GM19025 (cell line): ENCODE results near the gene JAM2.
"Not testable (repeated sequence)": the region's sequence is repeated elsewhere in the genome, so short reads cannot be mapped to it uniquely, and the experiment has no call there.

ENCODE experiments used
- ATAC-seq: cut with Tn5 transposase; IDR thresholded peaks from one replicate; pipeline ENCODE4 v1.9.1; 2021; ENCODE audit warnings: mild to moderate bottlenecking, low read depth, moderate library complexity; ENCODE audit not compliant: unreplicated experiment

JAM2 gene

DNA sequence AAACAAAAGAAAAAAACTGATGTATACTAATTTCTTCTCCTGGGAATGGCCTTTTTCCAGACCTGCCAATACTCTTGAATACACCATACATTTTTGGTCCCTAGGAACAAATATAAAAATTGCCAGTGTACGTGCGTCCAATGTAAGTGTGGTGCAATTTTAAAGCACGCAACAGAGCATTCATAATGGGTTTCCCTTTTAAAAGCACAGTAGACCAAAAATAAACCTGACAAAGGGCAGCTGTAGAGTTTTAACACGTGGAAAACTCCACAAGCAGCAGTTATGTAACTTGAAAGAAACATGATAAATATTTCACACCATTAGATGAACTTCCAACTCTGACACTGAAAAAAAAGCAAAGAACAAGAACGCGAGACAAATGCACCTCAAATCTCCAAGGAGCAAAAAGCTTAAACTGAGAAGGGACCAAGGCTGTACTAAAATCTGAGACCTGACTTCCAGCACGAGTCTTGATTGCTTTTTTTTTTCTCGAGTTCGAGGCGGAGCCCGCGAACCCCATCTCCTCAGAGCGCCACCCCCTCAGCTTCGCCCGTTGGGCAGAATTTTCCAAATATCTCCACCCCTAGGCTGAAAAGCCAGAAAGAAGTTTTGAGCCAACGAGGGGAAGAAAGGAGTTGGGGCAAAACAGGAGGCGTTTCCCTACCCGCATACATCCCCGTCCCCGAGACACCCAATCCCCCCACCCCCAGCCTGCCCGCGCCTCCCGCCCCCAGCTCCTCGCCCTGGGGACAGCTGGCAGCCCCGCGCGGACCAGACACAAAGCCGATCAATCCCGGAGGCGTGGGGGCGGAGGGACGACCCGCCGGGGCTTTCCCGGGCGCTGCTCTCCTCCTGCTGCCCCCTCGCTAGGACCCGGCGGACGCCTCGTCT lies at the start of gene JAM2:
Gene JAM2 (plus strand): TSS at position 599 of the 891 bp plus-strand sequence. CDS start 564 bp downstream, outside the sequence.
- peak; percentile 38 for ATAC-seq

GRCh38 chr21:25589887-25590286 lies 49.2 kb upstream of the JAM2 start:
- ATAC-seq = no peak

- ATAC-seq = peak; percentile 92
Measured at GRCh38 chr21:25607151-25608043, 31.7 kb upstream of the JAM2 start, which contains the start of gene MRPL39. Gene MRPL39, minus strand, starts transcription at chr21:25607481. Its CDS starts 6 bp downstream, at chr21:25607475.

DNA sequence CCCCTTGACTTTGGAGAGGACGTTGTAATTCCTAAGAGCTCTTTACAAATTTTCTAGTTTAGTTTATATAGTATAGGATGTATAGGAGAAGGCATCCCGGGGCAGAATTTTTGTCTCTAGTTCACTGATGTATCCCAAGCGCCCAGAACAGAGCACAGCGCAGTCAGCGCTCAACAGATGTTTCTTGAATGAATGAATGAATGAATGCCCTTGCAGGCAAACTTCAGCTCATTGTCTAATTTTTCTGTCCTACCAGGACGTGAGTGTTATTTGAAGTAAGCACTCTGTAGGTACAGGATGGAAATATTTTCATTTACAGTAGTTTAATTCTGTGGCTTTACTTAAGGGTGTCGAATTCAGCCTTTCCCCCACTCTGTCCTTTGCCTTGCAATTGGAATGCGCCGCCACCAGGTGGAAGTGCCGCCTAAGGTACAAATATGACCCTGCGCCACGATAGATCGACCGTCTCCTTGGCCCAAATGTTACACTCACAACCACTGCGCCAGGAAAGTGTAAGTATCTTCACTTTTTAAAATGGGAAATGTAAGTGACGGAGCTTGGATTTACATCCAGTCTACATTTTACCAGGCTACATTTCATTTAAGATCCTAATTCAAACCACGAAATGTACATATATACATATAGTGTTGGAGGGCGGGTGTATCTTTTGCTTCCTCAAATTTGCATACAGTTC lies 30.9 kb upstream of the JAM2 start:
- peak; percentile 73 for ATAC-seq

DNA sequence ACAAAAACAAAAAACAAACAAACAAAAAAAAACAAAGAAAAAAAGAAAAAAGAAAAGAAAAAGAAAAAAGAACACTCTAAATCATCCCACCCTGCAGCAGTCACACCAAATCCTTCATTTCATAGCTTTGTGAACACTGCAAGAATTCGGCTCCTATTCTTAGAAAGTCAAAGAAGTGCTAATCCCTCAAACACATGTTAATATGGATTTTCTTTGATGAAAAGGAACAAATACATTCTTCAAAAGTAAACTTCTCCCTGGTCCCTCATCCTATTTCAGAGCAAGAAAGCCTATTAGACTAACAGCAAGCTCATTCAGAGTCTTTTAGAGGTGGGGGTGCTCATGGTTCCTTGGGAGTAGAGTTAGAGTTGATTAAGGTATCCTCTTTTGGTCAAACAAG lies 24.6 kb upstream of the JAM2 start:
- ATAC-seq = no peak

- no peak for ATAC-seq
Measured at GRCh38 chr21:25615880-25616279, 23.2 kb upstream of the JAM2 start.

DNA sequence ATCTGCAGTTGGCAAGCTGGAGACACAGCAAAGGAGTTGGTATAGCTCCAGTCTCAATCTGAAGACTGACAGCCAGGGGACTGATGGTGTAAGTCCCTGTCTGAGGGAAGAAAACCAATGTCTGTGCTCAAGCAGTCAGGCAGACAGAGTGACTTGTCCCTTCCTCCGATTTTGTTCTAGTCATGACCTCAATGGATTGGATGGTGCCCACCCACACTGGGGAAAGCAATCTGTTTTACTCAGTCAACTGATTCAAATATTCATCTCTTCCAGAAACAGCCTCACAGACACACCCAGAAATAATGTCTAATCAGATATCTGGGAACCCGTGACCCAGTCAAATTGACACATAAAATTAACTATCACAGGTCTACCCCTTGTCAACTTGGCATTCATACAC lies 19.9 kb upstream of the JAM2 start:
- no peak for ATAC-seq

DNA sequence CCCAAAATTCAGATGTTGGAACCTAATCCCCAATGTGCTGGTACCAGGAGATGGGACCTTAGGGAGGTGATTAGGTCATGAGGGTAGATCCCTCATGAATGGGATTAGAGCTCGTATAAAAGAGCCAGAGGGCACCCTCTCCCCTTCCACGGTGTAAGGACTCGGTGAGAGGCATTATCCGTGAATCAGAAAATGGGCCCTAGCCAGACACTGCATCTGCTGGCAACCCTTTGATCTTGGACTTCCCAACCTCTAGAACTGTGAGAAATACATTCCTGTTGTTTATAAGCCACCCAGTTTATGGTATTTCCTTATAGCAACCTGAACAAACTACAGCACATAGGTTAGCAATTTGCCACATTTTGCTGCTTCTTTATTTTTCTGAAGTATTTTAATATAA lies 14.5 kb upstream of the JAM2 start:
- ATAC-seq = no peak

- no peak for ATAC-seq
Measured at GRCh38 chr21:25625036-25625435, 14.0 kb upstream of the JAM2 start.

GRCh38 chr21:25625776-25626555 lies 13.1 kb upstream of the JAM2 start:
- not testable (repeated sequence) for ATAC-seq

DNA sequence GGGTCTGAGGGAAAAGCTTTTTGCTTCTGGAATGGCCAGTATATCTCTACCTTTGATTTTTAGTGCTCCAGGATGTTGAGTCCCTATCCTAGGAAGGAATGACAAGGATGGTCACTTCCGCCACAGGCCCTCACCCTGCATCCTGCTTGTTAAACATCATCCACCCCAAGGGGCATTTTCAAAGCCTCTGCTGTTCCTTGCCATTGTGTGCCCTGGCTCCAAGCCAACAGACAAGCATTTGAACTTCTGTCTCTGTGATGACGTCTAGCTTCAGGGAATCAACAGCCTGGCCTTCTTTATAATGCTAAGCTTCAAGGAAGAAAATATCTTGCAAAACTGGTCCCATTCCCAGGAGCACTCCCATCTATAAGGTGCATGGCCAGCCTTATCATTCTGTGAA lies 12.3 kb upstream of the JAM2 start:
- no peak for ATAC-seq

- no peak for ATAC-seq
Measured at GRCh38 chr21:25632296-25632695, 6.8 kb upstream of the JAM2 start.

DNA sequence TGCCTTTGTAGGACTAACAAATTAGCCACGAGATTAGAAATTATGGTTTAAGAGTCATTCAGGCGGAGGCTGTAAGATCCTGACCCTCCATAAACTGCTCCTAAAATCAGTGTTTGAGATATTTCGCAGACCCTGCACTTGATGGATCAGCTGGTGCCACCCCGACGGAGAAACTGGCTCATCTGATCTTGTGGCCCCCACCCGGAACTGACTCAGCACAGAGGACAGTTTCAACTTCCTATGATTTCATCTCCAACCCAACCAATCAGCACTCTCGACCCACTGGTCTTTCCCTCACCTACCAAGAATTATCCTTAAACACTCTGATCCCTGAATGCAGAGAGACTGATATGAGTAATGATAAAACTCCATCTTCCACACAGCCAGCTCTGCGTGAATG lies 3.7 kb upstream of the JAM2 start:
- no peak for ATAC-seq

DNA sequence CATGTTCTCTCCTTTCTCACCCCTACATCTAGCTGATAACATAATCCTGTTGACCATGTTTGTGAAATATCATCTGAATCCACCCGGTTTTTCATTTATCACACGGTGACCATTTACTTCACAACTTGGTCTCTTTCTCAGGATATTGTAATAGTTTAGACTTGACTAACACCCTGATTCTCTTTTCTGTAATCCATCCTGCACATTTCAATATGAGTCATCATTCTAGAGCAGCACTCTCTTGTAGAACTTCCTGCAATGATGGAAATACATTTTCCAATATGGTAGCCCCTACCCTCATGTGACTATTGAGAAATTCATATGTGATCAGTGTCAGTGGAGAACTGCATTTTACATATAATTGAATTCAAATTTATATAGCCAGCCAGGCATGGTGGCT lies 2.3 kb upstream of the JAM2 start:
- no peak for ATAC-seq

DNA sequence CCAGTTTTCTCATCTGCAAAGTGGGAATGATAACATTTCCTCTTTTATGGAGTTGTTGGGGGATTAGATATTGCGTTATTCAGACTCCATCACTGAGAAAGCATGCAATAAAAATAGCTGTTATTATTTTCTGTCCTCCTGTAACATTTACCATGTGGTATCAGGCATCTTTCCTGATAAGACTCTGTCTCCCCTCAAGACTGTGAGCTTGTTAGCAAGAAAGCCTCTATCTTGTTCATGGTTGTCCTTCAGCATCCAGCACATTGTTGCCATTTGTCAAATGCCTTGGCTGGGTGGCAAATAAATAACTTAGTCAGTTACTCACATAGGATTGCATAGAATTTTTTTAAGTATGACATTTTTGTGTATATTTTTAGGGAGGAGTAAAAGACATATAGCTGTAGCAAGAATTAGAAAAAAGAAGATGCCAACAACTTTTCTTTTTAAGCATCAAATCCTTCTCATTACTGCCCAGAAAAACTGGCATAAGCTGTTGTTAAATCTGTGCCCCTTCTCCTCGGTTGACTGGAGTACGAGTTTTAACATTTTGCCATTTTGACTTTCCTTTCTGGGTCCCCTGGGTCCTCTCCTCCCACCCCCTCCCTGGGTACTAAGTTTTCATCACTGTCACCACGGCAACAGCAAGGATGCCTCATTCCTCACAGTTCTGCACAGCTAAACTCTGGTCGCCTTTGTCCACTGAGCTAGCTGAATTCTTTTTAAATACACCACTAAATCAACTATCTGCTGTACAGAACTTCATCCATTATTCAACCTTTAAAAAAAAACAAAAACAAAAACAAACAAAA lies 1.0 kb upstream of the JAM2 start:
- no peak for ATAC-seq

GRCh38 chr21:25639551-25640201 lies 618 bp downstream of the JAM2 start:
- ATAC-seq = peak; percentile 65

DNA sequence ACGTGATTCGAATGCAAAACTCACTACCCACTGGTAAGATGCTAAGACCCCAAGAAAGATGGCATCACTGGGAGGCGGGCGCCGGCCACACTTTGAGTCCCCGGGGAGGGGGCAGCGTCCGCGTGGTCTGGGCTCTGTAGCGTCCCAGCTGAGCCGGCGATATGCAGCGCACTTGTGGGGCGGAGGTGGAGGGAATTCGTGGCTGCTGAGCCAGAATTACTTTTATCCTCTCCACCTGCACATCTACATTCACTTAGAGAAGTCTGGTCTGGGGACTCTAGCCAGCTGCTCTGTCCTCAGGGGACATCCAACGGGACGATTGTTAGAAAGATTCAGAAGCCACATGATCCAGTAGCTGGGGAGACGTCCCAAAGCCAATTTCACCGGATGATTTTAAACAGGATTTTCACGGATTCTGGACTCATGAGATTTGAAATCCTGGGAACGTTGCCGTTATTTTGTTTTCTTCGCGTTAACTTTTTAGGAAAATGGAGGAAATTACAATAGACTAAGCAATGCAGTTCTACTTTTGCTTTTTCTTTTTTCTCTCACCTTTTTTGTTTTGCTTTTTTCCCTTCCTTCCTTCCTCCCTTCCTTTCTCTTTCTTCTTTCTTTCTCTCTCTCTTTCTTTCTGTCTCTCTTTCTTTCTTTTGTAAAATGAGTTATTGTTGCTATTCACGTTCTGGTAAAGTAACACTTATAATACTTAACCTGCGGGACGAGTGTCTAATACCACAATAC lies 1.3 kb downstream of the JAM2 start:
- ATAC-seq = peak; percentile 17

DNA sequence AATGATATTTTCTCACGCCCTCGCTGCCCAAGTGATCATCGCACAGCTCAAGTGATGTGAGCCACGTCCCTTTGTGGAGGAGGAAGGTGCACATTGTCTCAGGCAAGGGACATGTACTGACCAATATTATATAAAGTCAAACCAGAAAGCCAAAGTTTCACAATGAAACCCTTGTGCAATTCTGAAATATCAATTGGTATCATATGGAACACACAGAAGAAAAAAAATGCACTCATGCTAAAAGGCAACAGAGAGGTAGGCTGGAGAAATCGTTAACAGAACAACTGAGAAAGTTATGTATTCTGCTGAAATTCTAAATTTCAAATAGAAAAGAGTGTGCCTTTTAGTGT lies 1.9 kb downstream of the JAM2 start:
- no peak for ATAC-seq
